ENCODE results near the gene THSD7A.

DNA sequence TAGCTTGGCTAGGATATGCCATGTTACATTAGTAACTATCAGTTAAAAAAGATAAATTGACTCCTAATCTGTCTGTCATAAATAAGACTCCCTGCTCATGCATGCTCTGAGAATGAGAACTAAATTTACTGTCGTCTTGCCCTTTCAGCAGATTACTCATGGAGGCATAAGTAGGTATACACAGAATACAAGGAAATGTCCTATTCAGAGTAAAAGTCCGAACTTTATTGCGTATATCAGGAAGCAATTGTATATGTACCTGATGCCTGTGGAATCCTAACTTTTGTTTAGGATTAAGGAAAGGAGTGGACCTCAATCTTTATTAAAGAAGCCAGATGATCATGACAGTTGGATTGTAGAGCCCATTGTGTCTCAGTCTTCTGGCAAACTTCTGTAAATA, 118.6 kb downstream of the THSD7A start:
- TF ChIP-seq SIN3A (IDR thresholded peaks at IDR 0.05; ENCODE audit: borderline replicate concordance, insufficient read depth, low read length) = no peak
- no peak for TF ChIP-seq TAF1 (IDR thresholded peaks at IDR 0.05; ENCODE audit: borderline replicate concordance, insufficient read depth, low read length)
